Type B pancreatic cell (in vitro differentiated cells): Measurements from ENCODE around the gene ACOXL. TPM values are rescaled to one million over a fixed set of nuclear protein-coding genes. Genes with fewer than 3 reads are reported as not detected.

Experiments used
- DNase-seq: peaks from one replicate; pipeline ENCODE4 v3.0.0; 2021; ENCODE audit warnings: mixed read lengths; ENCODE audit not compliant: unreplicated experiment; ENCODE audit errors: extremely low spot score
- H3K27ac Mint-ChIP-seq: 2 replicates; pipeline ENCODE4 v1.8.0; 2021; ENCODE audit warnings: mild to moderate bottlenecking, mixed read lengths
- H3K27me3 Mint-ChIP-seq: 2 replicates; pipeline ENCODE4 v1.8.0; 2021; ENCODE audit warnings: mixed read lengths
- H3K36me3 Mint-ChIP-seq: 2 replicates; pipeline ENCODE4 v1.8.0; 2021; ENCODE audit warnings: mixed read lengths
- H3K4me1 Mint-ChIP-seq: one replicate; pipeline ENCODE4 v1.8.0; 2021; ENCODE audit warnings: mixed read lengths; ENCODE audit not compliant: unreplicated experiment
- H3K4me3 Mint-ChIP-seq: 2 replicates; pipeline ENCODE4 v1.8.0; 2021; ENCODE audit warnings: mild to moderate bottlenecking, mixed read lengths
- H3K9me3 Mint-ChIP-seq: 2 replicates; pipeline ENCODE4 v1.8.0; 2021; ENCODE audit warnings: mixed read lengths
- CTCF ChIP-seq: fragments of 200-600 bp; sonication (generic); conservative IDR thresholded peaks from 2 replicates; pipeline ENCODE4 v1.5.0; 2021; ENCODE audit warnings: antibody characterized with exemption, mild to moderate bottlenecking
- total RNA-seq: library from RNA; stranded (reverse); gene quantifications from 2 replicates; pipeline ENCODE4 v1.2.1, GENCODE V29; 2021; ENCODE audit warnings: low replicate concordance

Gene ACOXL
- total RNA-seq, 1 donor from 2014 or later: 1.4 TPM

DNA sequence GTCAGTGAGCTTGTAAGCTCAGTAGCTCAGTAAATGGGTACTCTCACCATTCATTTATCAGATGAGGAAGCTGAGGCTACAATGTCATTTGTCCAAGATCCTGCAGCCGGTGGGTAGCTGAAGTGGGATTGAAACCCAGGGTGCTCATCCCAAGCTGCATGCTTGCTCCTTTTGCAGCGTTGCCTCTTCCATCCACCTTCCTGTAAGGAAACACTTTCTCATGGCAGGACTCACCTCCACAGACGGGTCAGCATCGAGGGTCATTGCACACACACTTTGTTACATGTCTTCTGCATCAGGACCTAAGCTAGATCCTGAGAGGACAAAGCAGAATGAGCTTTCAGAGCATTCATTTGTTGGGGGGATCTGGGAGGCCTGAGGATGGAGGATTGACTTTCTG is 60.7 kb downstream of the ACOXL start:
- Mint-ChIP-seq H3K27me3 (peaks cover 32% of the 10 kb centered on the region), H3K4me3 (no peak overlapping the region)

DNA sequence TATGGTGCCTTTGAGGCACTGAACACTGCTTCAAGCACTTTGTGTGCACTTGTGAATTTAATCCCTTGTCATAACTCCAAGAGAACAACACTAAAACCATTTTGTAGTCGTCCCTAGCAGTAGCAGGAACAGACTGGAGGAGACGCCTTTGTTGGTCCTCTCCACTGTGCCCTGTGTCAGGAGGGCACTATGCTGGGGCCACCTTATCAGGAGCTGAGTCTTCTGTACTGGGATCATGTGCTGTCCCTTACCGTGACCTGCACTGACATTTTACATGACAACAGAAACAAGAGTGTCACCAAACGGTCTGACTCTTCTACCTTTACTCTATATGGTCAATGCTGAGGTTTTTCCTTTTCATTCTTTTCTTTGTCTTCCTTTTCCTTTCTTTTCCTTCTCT is 62.0 kb downstream of the ACOXL start:
- no peak overlapping the region for H3K27ac Mint-ChIP-seq
- no peak for DNase-seq
- no peaks in the 10 kb centered on the region for H3K9me3 Mint-ChIP-seq
- TF ChIP-seq CTCF: no peak
- H3K4me1 Mint-ChIP-seq: no peaks in the 10 kb centered on the region
- no peaks in the 10 kb centered on the region for H3K36me3 Mint-ChIP-seq
- H3K4me3 Mint-ChIP-seq: no peak overlapping the region
- peaks cover 37% of the 10 kb centered on the region for H3K27me3 Mint-ChIP-seq

More for the DNA sequence above, 60.7 kb downstream of the ACOXL start:
- Mint-ChIP-seq H3K27ac (no peak overlapping the region), H3K9me3 (no peaks in the 10 kb centered on the region), H3K4me1 (no peaks in the 10 kb centered on the region), H3K36me3 (no peaks in the 10 kb centered on the region)
- DNase-seq: no peak
- no peak for TF ChIP-seq CTCF

DNA sequence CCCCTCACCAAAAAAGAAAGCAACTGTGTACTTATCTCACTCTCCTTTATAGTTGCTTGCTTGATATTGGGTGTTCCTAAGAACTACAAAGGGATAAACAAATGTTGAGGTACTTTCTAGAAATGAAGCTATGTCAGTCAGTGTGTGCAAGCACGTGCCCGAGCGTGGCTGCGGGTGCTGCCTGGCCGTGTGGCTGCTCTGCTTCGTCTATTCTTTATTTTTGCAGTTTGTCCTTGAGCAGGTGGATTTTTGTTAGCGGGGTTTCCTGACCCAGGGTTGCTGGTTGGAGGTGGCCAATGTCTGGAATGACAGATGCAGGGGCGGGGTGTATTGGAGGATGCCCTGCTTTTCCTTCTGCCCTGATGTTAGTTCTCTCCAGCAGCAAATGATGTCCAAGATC is 62.6 kb downstream of the ACOXL start:
- H3K4me3 Mint-ChIP-seq: no peak overlapping the region
- H3K4me1 Mint-ChIP-seq: no peaks in the 10 kb centered on the region
- no peaks in the 10 kb centered on the region for H3K36me3 Mint-ChIP-seq
- DNase-seq: no peak
- H3K27me3 Mint-ChIP-seq: peaks cover 34% of the 10 kb centered on the region
- TF ChIP-seq CTCF: no peak
- H3K27ac Mint-ChIP-seq: no peak overlapping the region
- peaks cover under 1% of the 10 kb centered on the region for H3K9me3 Mint-ChIP-seq

DNA sequence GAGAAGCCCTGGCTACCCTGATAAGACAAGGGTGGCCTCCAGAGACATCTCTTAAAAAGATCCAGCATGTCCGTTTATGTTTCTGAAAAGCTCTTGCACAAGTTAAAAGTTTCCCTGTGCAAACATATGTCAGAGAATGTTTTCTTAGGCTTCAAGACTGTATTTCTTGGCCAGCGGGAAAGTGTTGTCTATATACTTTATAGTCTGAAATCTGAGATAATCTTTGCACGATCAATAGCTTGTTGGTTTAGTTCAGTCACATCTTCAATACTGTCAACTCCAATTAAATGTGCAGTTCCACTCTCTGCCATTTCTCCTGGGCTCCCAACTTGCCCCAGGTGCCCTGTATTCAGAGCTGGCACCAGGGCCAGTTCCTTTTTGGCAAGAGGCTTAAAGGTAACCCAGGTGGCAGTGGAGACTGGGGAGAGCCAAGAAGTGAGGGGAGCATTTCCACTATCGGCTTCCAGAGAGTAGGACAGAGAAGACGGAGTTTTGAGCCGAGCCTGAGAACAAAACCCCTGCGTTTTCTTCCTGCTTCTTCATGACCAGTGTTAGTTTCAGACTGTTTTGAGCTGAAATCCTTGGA is 64.4 kb downstream of the ACOXL start:
- Mint-ChIP-seq H3K27ac (no peak overlapping the region), H3K4me3 (no peak overlapping the region), H3K9me3 (peaks cover 3% of the 10 kb centered on the region), H3K27me3 (peaks cover 24% of the 10 kb centered on the region), H3K4me1 (no peaks in the 10 kb centered on the region), H3K36me3 (no peaks in the 10 kb centered on the region)
- no peak for TF ChIP-seq CTCF
- DNase-seq: no peak

GRCh38 chr2:110799376-110799775 is 67.0 kb downstream of the ACOXL start:
- no peak for TF ChIP-seq CTCF

More at GRCh38 chr2:110799376-110799775, 67.0 kb downstream of the ACOXL start:
- Mint-ChIP-seq H3K4me3 (no peak overlapping the region), H3K27ac (no peak overlapping the region), H3K27me3 (peaks cover 15% of the 10 kb centered on the region), H3K36me3 (peaks cover 3% of the 10 kb centered on the region), H3K9me3 (peaks cover 6% of the 10 kb centered on the region), H3K4me1 (no peaks in the 10 kb centered on the region)
- DNase-seq: no peak
